Mucosa of rectum (tissue), 2 donors: ENCODE results near the gene MMP10.

ENCODE experiments used
- H3K27ac ChIP-seq, 2 donors: one replicate each; pipeline ENCODE4 v1.7.0; 2013; ENCODE audit warnings: inconsistent platforms in 2 of 2, low read depth in 2 of 2, low read length in 2 of 2
- H3K27me3 ChIP-seq, 2 donors: one replicate each; pipeline ENCODE4 v1.7.0; 2013; ENCODE audit warnings: low read length in 2 of 2; ENCODE audit not compliant: control insufficient read depth in 2 of 2, insufficient read depth in 2 of 2
- H3K36me3 ChIP-seq, 2 donors: one replicate each; pipeline ENCODE4 v1.7.0; 2013; ENCODE audit warnings: low read length in 2 of 2; ENCODE audit not compliant: control insufficient read depth in 2 of 2, insufficient read depth in 2 of 2
- H3K4me1 ChIP-seq, 2 donors: one replicate each; pipeline ENCODE4 v1.7.0; 2013; ENCODE audit warnings: low read length in 2 of 2, mild to moderate bottlenecking in 1 of 2; ENCODE audit not compliant: control insufficient read depth in 2 of 2, insufficient read depth in 2 of 2
- H3K4me3 ChIP-seq, 2 donors: one replicate each; pipeline ENCODE4 v1.7.0; 2013; ENCODE audit warnings: low read length in 2 of 2
- H3K9ac ChIP-seq, 2 donors: one replicate each; pipeline ENCODE4 v1.7.0; 2013; ENCODE audit warnings: low read length in 2 of 2, low read depth in 1 of 2, mild to moderate bottlenecking in 1 of 2
- H3K9me3 ChIP-seq, 2 donors: one replicate each; pipeline ENCODE4 v1.7.0; 2013; ENCODE audit warnings: low read length in 2 of 2; ENCODE audit not compliant: control insufficient read depth in 2 of 2
- donor health status: healthy.
- donor health status: Normal muscosa, but diverticular disease.

The MMP10 gene

GRCh38 chr11:102784380-102784779, 4.0 kb upstream of the MMP10 start:
- Histone ChIP-seq H3K4me3 (no peak overlapping the region), H3K9ac (no peak overlapping the region), H3K27ac (no peak overlapping the region), H3K4me1 (no peaks in the 10 kb centered on the region), H3K36me3 (no peaks in the 10 kb centered on the region), H3K9me3 (no peaks in the 10 kb centered on the region), H3K27me3 (peaks cover 0 to 3% of the 10 kb centered on the region in 2 donors)

- H3K4me1 ChIP-seq = no peaks in the 10 kb centered on the region
- no peaks in the 10 kb centered on the region for H3K9me3 ChIP-seq
- no peaks in the 10 kb centered on the region for H3K36me3 ChIP-seq
- H3K4me3 ChIP-seq = no peak overlapping the region
- no peak overlapping the region for H3K9ac ChIP-seq
- peaks cover 0 to 3% of the 10 kb centered on the region in 2 donors for H3K27me3 ChIP-seq
- H3K27ac ChIP-seq = no peak overlapping the region
Measured at GRCh38 chr11:102783720-102784119, 3.3 kb upstream of the MMP10 start.

- H3K27me3 ChIP-seq = peaks cover 0 to 3% of the 10 kb centered on the region in 2 donors
- no peaks in the 10 kb centered on the region for H3K4me1 ChIP-seq
Measured at GRCh38 chr11:102783016-102783415, 2.6 kb upstream of the MMP10 start.

GRCh38 chr11:102781676-102782075, 1.2 kb upstream of the MMP10 start:
- Histone ChIP-seq H3K9ac (no peak overlapping the region), H3K27ac (no peak overlapping the region), H3K27me3 (peaks cover 0 to 3% of the 10 kb centered on the region in 2 donors), H3K36me3 (no peaks in the 10 kb centered on the region), H3K4me1 (no peaks in the 10 kb centered on the region), H3K9me3 (no peaks in the 10 kb centered on the region), H3K4me3 (no peak overlapping the region)

More at GRCh38 chr11:102783016-102783415, 2.6 kb upstream of the MMP10 start:
- Histone ChIP-seq H3K27ac (no peak overlapping the region), H3K9ac (no peak overlapping the region), H3K4me3 (no peak overlapping the region), H3K9me3 (no peaks in the 10 kb centered on the region), H3K36me3 (no peaks in the 10 kb centered on the region)

GRCh38 chr11:102776454-102776853, 4.0 kb downstream of the MMP10 start:
- Histone ChIP-seq H3K9ac (no peak overlapping the region), H3K27me3 (peaks cover 0 to 3% of the 10 kb centered on the region in 2 donors), H3K4me3 (no peak overlapping the region), H3K36me3 (no peaks in the 10 kb centered on the region), H3K27ac (no peak overlapping the region), H3K4me1 (no peaks in the 10 kb centered on the region), H3K9me3 (no peaks in the 10 kb centered on the region)

- no peak overlapping the region for H3K9ac ChIP-seq
- H3K27me3 ChIP-seq = no peaks in the 10 kb centered on the region
- H3K9me3 ChIP-seq = no peaks in the 10 kb centered on the region
- no peaks in the 10 kb centered on the region for H3K4me1 ChIP-seq
- no peak overlapping the region for H3K27ac ChIP-seq
- no peaks in the 10 kb centered on the region for H3K36me3 ChIP-seq
- H3K4me3 ChIP-seq = no peak overlapping the region
Measured at GRCh38 chr11:102773386-102773785, 7.0 kb downstream of the MMP10 start.

- H3K4me1 ChIP-seq = no peaks in the 10 kb centered on the region
- H3K9ac ChIP-seq = no peak overlapping the region
- no peak overlapping the region for H3K27ac ChIP-seq
- no peak overlapping the region for H3K4me3 ChIP-seq
- no peaks in the 10 kb centered on the region for H3K36me3 ChIP-seq
- H3K27me3 ChIP-seq = no peaks in the 10 kb centered on the region
- H3K9me3 ChIP-seq = no peaks in the 10 kb centered on the region
Measured at GRCh38 chr11:102771351-102771750, 9.1 kb downstream of the MMP10 start.

- H3K27me3 ChIP-seq = no peaks in the 10 kb centered on the region
- H3K4me3 ChIP-seq = no peak overlapping the region
- no peaks in the 10 kb centered on the region for H3K36me3 ChIP-seq
- no peak overlapping the region for H3K27ac ChIP-seq
- H3K9ac ChIP-seq = no peak overlapping the region
- H3K4me1 ChIP-seq = no peaks in the 10 kb centered on the region
- no peaks in the 10 kb centered on the region for H3K9me3 ChIP-seq
Measured at GRCh38 chr11:102770191-102770590, 10.2 kb downstream of the MMP10 start.

- Histone ChIP-seq H3K27ac (no peak overlapping the region), H3K4me3 (no peak overlapping the region), H3K27me3 (no peaks in the 10 kb centered on the region), H3K4me1 (no peaks in the 10 kb centered on the region), H3K9me3 (no peaks in the 10 kb centered on the region), H3K36me3 (no peaks in the 10 kb centered on the region), H3K9ac (no peak overlapping the region)
Measured at GRCh38 chr11:102767800-102768199, 12.6 kb downstream of the MMP10 start.

GRCh38 chr11:102763440-102763839, 17.0 kb downstream of the MMP10 start:
- H3K27me3 ChIP-seq = no peaks in the 10 kb centered on the region
- H3K9ac ChIP-seq = no peak overlapping the region
- peaks cover 0 to 2% of the 10 kb centered on the region in 2 donors for H3K4me1 ChIP-seq
- no peaks in the 10 kb centered on the region for H3K36me3 ChIP-seq
- H3K4me3 ChIP-seq = no peak overlapping the region
- no peaks in the 10 kb centered on the region for H3K9me3 ChIP-seq
- H3K27ac ChIP-seq = no peak overlapping the region

GRCh38 chr11:102762361-102762767, 18.1 kb downstream of the MMP10 start:
- H3K36me3 ChIP-seq = no peaks in the 10 kb centered on the region
- no peaks in the 10 kb centered on the region for H3K27me3 ChIP-seq
- no peak overlapping the region for H3K4me3 ChIP-seq
- no peaks in the 10 kb centered on the region for H3K9me3 ChIP-seq
- peaks cover 2% of the 10 kb centered on the region in 2 donors for H3K4me1 ChIP-seq
- H3K27ac ChIP-seq = no peak overlapping the region
- H3K9ac ChIP-seq = no peak overlapping the region
